Gastrocnemius medialis (tissue), 4 donors: ENCODE results near the gene TPR.

ENCODE experiments used
- CTCF ChIP-seq, 5 experiments: fragments of 450-650 bp in 3 of 5; fragments of 200-600 bp in 2 of 5; sonication (generic) in 2 of 5; IDR thresholded peaks in 4 of 5; conservative IDR thresholded peaks in 1 of 5; 1 replicate in 4 of 5; 2 replicates in 1 of 5; pipeline ENCODE4 v1.5.1; 2016 to 2019; ENCODE audit warnings: antibody characterized with exemption in 5 of 5, mild to moderate bottlenecking in 3 of 5, moderate library complexity in 3 of 5
- POLR2A ChIP-seq, 2 donors: fragments of 450-650 bp; IDR thresholded peaks; one replicate each; pipeline ENCODE4 v1.6.1; 2017; ENCODE audit warnings: antibody characterized with exemption in 2 of 2, mild to moderate bottlenecking in 2 of 2, moderate library complexity in 2 of 2

- no peak for TF ChIP-seq CTCF (IDR thresholded peaks at IDR 0.05 in 4 of 5, conservative IDR thresholded peaks at IDR 0.05 in 1 of 5)
- no peak for TF ChIP-seq POLR2A (IDR thresholded peaks at IDR 0.05)
Measured at GRCh38 chr1:186421446-186421845, 46.4 kb upstream of the TPR start.
